Body of pancreas (tissue), 4 donors: ENCODE measurements around the gene RECQL5.

Experiments
- CTCF ChIP-seq, 7 experiments: fragments of 450-650 bp in 4 of 7; fragments of 200-600 bp in 3 of 7; sonication (generic) in 3 of 7; IDR thresholded peaks; one replicate each; pipeline ENCODE4 v1.5.1; 2016 to 2019; ENCODE audit warnings: antibody characterized with exemption in 7 of 7
- POLR2A ChIP-seq, 3 donors: fragments of 450-650 bp; IDR thresholded peaks; one replicate each; pipeline ENCODE4 v1.6.1; 2016; ENCODE audit warnings: antibody characterized with exemption in 3 of 3, mild to moderate bottlenecking in 2 of 3

DNA sequence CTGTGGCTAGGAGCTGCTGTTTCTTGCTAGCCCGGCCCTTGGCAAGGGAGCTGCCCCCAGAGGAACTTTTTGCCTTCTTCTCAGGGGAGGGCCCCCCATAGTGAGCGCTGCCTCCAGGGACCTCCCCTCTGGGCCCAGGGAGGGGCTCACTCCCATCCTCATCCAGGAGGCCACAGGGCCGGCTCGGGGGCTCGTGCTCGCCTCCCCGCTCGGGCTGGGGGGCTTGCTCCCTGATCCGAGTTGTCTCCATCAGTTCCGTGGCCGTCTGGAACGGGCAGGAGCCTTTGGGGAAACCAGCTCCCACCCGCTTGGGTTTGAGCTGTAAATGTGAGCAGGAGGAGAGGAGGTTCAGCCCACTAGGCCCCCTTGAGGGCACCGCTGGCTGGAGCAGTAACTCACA is 37.8 kb downstream of the RECQL5 start:
- TF ChIP-seq CTCF (IDR thresholded peaks at IDR 0.05) (no peak), POLR2A (IDR thresholded peaks at IDR 0.05) (no peak)
